CMK (cell line): ENCODE results near the gene DLGAP1.
"Not testable (repeated sequence)": the region's sequence is repeated elsewhere in the genome, so short reads cannot be mapped to it uniquely, and the experiment has no call there.

Experiments used
- DNase-seq: peaks from one replicate; pipeline ENCODE4 v3.0.0-alpha.2; 2010; ENCODE audit warnings: low read depth

Gene DLGAP1

DNA sequence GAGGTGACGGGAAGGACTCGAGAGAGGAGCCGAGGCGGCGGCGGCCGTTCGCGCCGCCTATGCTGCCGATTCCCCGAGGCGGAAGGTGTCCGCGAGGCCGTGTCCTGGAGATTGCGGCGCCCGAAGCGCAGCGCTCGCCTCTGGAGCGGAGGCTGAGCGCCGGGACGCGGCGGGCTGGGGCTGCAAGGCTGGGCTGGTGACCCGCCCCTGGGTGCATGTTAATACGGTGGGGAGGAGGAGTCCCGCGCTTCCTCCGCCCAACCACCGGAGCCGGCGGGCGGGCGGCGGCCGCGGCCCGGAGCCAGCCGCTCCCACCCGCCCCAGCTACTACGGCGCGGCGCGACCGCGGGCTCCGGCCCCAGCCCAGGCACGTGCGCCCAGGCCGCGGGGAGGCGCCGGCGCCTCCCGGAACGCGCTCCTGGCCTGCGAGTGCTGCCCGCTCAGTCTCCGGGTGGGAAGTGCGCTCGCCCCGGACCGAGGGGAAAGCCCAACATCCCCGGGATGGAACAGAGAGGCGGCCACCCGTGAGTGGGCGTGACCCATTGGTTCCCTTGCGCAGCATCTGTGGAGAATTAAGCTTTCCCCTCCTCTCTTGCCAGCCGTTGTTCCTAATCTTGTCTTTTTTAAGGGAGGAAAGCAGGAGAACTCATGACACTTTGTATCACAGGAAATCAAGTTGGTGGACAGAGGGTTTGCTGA, at the start of gene DLGAP1:
Gene DLGAP1 (minus strand): TSS at position 195 of the 699 bp plus-strand sequence.
- DNase-seq: no peak

- DNase-seq: not testable (repeated sequence)
Measured at GRCh38 chr18:4494703-4495284, 39.7 kb upstream of the DLGAP1 start.

DNA sequence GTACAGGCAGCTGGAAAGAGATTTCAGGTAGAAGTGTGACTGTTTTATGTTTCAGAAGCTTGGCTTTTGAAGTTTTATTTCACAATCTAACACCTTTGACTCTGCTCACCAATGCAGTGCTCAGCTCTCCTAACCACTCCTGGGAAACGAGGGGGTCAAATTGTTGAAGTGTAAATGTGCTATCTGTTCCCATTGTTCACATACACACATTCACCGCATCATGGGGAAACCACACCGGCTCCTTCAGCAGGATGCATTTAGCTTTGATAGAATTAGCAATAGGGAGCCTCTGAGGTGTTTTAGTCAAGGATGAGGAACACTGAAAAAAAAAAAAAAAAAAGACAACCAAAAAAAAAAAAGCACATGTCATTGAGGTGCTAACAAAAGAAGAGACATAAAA, 13.4 kb upstream of the DLGAP1 start:
- DNase-seq: no peak

GRCh38 chr18:4454537-4455112, 482 bp downstream of the DLGAP1 start:
- DNase-seq: no peak

DNA sequence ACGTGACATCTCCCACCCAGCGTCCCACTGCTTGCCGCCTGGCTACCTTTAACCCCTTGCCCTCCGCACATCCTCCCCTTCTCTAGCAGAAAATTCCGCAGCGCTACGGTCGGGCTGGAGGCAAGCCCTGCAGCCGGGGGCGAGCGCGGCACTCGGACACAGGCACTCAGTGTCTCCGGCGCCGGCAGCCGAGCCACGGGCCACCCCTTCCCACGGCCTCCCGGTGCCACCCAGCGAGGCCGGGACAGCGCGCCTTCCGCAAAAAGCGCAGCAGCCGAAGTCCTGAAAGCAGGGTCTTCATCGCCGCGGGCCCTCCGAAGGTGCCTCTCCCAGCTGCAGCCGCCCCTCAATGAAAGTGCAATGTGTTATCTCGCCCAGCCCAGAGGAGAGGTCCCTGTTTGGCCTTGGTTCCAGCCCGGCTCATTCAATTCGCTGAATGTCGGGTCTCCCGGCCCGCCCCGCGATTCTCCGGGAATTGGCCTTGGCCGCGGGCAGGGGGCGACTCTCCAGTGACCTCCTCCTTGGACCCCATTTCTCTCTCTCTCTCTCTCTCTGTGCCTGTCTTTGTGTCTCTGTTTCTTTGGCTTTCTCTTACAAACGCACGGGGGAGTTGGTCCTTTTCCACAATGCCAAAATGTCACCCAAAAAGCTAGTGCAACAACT, 1.1 kb downstream of the DLGAP1 start:
- no peak for DNase-seq

- no peak for DNase-seq
Measured at GRCh38 chr18:4453567-4453873, 1.6 kb downstream of the DLGAP1 start.

GRCh38 chr18:4450065-4450658, 4.9 kb downstream of the DLGAP1 start:
- no peak for DNase-seq

- no peak for DNase-seq
Measured at GRCh38 chr18:4445902-4446301, 9.2 kb downstream of the DLGAP1 start.

- no peak for DNase-seq
Measured at GRCh38 chr18:4444306-4444705, 10.8 kb downstream of the DLGAP1 start.

- no peak for DNase-seq
Measured at GRCh38 chr18:4441098-4441497, 14.0 kb downstream of the DLGAP1 start.

GRCh38 chr18:4438938-4439337, 16.2 kb downstream of the DLGAP1 start:
- no peak for DNase-seq

DNA sequence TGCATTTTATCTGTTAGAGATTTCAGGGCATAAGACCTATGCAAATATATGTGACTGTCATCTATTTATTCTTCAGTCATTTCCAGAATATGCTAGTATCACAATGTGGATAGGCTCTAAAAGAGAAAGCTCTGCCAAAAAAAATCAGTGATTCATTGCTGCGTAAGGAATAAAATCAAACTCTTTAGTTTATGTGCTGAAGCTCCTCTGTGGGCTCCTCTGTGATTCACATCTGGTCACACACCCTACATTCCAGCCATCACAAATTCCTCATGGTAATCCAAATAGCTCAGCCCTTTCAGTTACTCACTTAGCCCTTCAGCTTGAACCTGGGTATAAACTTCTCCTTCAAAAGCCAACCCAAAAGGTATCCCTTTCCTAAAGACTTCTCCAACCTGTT, 21.4 kb downstream of the DLGAP1 start:
- DNase-seq: no peak

DNA sequence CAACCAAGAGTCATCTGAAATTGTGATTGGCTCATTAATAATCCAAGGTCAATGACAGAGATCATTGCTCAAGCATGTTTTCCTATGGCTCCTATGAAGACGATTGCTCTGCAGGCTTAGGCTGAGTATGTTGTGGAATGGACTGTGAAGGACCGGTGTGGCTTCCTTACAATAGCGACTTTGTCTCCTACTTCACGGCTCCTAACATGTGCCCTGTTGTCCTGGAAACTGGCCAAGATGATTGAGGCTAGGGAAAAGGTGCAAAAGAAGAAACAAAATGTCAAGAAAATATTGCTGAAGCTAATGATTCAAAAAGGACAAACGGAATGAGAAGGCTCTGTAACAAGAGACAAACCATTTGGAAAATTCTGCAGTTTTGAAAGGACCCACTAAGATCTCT, 24.3 kb downstream of the DLGAP1 start:
- DNase-seq: no peak

DNA sequence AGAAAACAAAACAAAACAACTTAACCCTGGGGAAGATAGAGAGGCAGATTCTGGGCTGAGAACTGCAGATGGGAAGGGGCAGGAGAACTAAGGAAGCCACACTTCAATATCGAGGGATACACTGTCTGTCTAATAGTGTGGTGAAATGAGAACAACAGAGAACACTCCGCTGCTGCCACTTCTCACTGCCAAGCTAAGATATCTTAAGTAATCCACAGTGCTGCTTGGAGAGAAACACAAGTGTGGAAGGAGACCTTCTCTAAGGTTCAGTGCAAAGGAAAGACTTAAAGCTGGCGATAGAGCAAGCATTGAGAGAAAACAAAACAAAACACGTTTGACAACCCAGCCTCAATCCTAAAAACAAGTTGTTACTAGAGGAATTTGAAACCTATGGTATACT, 37.4 kb downstream of the DLGAP1 start:
- no peak for DNase-seq

DNA sequence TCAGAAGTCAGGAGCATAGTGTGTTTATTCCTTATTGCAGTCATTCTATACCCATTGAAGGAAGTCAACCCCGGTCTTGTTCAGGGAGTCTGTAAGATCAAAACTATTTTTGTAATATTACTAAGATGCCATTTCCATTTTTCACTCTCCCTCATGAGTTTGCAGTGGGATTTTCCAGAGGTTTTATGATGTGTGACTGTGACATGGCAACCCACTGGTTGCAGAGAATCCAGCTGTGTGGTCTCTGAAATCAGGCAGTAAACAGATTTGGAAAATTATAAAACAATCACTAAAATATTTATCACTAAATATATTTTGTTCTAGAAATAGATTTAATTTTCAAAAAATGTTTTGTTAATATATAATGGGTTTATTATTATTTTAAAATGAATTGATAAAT, 38.1 kb downstream of the DLGAP1 start:
- no peak for DNase-seq

- no peak for DNase-seq
Measured at GRCh38 chr18:4412286-4412685, 42.8 kb downstream of the DLGAP1 start.

DNA sequence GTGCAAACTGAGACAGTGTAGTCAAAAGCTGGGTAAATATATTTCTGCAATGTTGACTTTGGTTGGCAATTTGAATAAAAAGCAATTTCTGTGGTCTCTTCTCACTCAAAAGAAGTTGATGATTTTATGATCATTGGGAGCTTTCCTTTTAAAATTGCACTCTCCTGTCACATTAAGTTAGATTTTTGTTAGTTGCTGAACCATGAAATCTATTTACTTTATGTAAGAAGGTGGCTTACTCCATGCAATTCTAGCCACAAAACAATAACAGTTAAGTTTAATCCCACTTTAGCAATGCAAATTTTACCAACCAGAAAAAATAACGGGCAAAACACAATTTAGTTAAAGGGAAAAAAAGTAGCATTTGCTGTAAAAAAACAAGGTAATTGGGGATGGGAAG, 48.3 kb downstream of the DLGAP1 start:
- DNase-seq: no peak

DNA sequence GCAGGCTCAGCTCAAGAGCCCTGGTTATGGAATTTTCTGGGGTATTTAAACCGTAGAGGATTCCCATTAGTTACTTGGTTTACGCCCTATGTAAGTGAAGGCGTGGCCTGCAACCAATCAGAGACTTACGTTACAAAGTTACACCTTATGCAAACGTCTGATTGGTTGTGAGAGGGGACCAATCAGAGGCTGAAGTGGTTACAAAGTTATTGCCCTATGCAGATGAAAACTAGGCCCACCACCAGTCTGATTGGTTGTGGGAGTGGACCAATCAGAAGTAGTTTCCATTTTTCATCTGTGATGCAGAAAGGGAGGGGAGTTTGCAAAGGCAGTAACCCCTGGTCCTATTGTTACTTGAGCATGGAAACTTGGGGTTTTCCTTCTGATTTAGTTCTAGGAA, 49.1 kb downstream of the DLGAP1 start:
- DNase-seq: no peak

DNA sequence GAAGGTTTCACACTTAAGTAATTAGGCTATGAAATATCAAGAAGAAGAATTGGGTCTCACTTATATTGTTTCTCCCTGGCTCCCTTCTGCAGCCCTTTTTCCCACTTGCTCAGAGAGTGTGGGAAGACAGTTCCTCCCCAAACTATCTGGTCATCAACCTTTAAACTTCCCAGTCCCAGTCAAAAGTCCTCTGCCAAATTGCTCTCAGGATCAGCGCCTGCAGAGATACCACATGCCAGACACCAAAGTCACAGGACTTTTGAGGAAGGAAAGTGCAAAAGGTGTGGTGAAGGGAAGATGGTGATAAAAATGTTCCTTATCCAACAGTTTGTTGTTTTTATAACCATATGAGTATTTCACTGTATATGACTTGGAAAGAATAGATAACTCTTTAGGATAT, 51.3 kb downstream of the DLGAP1 start:
- DNase-seq: no peak

DNA sequence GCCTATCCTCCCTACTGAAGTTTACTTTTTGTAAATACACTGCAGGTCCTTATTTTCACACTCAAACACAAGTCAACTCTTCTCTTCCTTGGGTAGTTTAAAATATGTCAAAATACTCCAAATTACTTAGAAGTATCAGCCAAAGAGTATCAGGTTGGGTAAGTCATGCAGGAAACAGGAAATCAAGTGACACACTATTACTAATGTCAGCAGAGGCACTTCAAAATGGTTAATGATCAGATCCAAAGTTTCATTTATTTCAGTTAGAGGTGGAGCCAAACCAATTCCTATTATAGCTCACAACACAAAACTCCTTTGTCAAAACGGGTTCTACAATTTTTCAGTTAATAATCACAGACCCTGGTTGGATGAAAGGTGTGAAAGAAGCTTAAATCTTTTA, 54.2 kb downstream of the DLGAP1 start:
- DNase-seq: no peak

GRCh38 chr18:4399929-4400328, 55.2 kb downstream of the DLGAP1 start:
- no peak for DNase-seq

DNA sequence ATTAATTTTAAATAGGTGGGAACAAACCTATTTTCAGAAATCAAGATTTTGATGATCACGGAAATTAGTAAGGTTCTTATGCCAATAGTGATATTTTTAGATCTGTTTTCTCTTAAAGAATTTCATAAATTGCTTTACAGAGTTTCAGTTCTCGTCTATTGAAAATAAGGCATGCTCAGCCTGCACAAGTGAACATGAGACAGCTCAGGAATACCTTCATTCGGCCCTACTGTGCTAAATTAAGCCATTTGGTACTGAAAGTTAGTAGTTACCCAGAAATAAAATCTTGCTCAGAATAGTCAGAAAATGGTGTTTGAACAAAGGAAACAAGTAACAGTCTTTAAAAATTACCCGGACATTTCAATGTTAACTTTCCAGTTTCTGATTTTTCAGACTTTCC, 60.4 kb downstream of the DLGAP1 start:
- DNase-seq: no peak

DNA sequence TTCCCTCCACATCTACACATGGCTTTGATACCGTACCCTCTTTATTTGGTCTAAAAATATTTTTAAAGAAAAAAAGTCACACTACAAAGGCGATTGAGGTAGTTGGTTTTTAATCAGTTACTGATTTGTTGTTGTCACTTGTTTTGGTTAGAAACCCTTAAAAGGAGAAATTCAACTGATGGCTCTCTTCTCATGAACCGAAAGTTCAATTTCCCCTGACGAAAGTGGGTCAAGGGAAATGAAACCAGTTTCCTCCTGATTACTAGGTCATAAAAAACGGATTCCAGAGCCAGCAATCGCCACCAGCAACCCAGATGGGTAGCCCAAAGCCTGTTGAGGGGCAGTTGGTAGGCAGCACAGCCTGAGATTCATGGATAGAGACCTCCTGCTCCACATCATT, 63.2 kb downstream of the DLGAP1 start:
- no peak for DNase-seq
